NT2/D1 (cell line): ENCODE measurements around the gene QTRT2.

Source experiments
- DNase-seq: peaks from one replicate; pipeline ENCODE4 v3.0.0-alpha.2; 2011; ENCODE audit warnings: low read depth, low spot score
- H3K27me3 ChIP-seq: 2 replicates; pipeline ENCODE4 v1.6.0; 2011; ENCODE audit warnings: mild to moderate bottlenecking; ENCODE audit not compliant: insufficient read length, insufficient read depth
- H3K36me3 ChIP-seq: 2 replicates; pipeline ENCODE4 v1.6.1; 2011; ENCODE audit warnings: mild to moderate bottlenecking, low read length, mixed read lengths; ENCODE audit not compliant: insufficient read depth, insufficient read length
- H3K4me1 ChIP-seq: 2 replicates; pipeline ENCODE4 v1.5.1; 2011; ENCODE audit not compliant: insufficient read depth, insufficient read length
- H3K4me3 ChIP-seq: 2 replicates; pipeline ENCODE4 v1.5.1; 2011; ENCODE audit warnings: low read depth; ENCODE audit not compliant: insufficient read length
- H3K9ac ChIP-seq: 2 replicates; pipeline ENCODE4 v1.6.0; 2011; ENCODE audit warnings: low read depth; ENCODE audit not compliant: insufficient read length
- H3K9me3 ChIP-seq: 2 replicates; pipeline ENCODE4 v1.5.1; 2011; ENCODE audit warnings: mild to moderate bottlenecking, low read length; ENCODE audit not compliant: insufficient read depth
- SUZ12 ChIP-seq: IDR thresholded peaks from 2 replicates; pipeline ENCODE4 v1.6.1; 2011; ENCODE audit not compliant: insufficient read length, insufficient read depth; ENCODE audit errors: extremely low read depth
- YY1 ChIP-seq: IDR thresholded peaks from 2 replicates; pipeline ENCODE4 v1.6.1; 2011; ENCODE audit not compliant: insufficient read length, insufficient read depth
- ZNF274 ChIP-seq: IDR thresholded peaks from 2 replicates; pipeline ENCODE4 v1.6.1; 2011; ENCODE audit warnings: mild to moderate bottlenecking, low read depth, low read length

The QTRT2 gene

GRCh38 chr3:114026331-114026730 lies 30.2 kb upstream of the QTRT2 start:
- Histone ChIP-seq H3K27me3 (no peaks in the 10 kb centered on the region), H3K9ac (no peak overlapping the region), H3K36me3 (no peaks in the 10 kb centered on the region), H3K9me3 (no peaks in the 10 kb centered on the region), H3K4me1 (no peaks in the 10 kb centered on the region), H3K4me3 (no peak overlapping the region)
- no peak for TF ChIP-seq ZNF274
- TF ChIP-seq SUZ12 = no peak
- TF ChIP-seq YY1 = no peak
- DNase-seq = no peak

- H3K36me3 ChIP-seq = no peaks in the 10 kb centered on the region
- no peak overlapping the region for H3K9ac ChIP-seq
- no peaks in the 10 kb centered on the region for H3K4me1 ChIP-seq
- no peak overlapping the region for H3K4me3 ChIP-seq
- TF ChIP-seq ZNF274 (no peak), SUZ12 (no peak), YY1 (no peak)
- no peaks in the 10 kb centered on the region for H3K27me3 ChIP-seq
- DNase-seq = no peak
- H3K9me3 ChIP-seq = no peaks in the 10 kb centered on the region
These were observed 22.8 kb upstream of the QTRT2 start for GRCh38 chr3:114033721-114034120.

GRCh38 chr3:114034211-114034610 lies 22.3 kb upstream of the QTRT2 start:
- Histone ChIP-seq H3K9me3 (no peaks in the 10 kb centered on the region), H3K27me3 (no peaks in the 10 kb centered on the region), H3K4me1 (no peaks in the 10 kb centered on the region), H3K36me3 (no peaks in the 10 kb centered on the region), H3K4me3 (no peak overlapping the region), H3K9ac (no peak overlapping the region)
- DNase-seq = no peak
- TF ChIP-seq SUZ12 = no peak
- no peak for TF ChIP-seq ZNF274
- no peak for TF ChIP-seq YY1

- Histone ChIP-seq H3K4me3 (no peak overlapping the region), H3K4me1 (no peaks in the 10 kb centered on the region), H3K27me3 (no peaks in the 10 kb centered on the region), H3K9me3 (no peaks in the 10 kb centered on the region), H3K9ac (no peak overlapping the region), H3K36me3 (no peaks in the 10 kb centered on the region)
- no peak for TF ChIP-seq ZNF274
- no peak for TF ChIP-seq SUZ12
- TF ChIP-seq YY1 = no peak
- DNase-seq = no peak
These were observed 21.6 kb upstream of the QTRT2 start for GRCh38 chr3:114034787-114035545.

GRCh38 chr3:114035896-114036295 lies 20.6 kb upstream of the QTRT2 start:
- Histone ChIP-seq H3K36me3 (no peaks in the 10 kb centered on the region), H3K9ac (no peak overlapping the region), H3K4me3 (no peak overlapping the region), H3K27me3 (no peaks in the 10 kb centered on the region), H3K4me1 (no peaks in the 10 kb centered on the region), H3K9me3 (no peaks in the 10 kb centered on the region)
- DNase-seq = no peak
- TF ChIP-seq SUZ12 (no peak), YY1 (no peak), ZNF274 (no peak)

- H3K9ac ChIP-seq = no peak overlapping the region
- H3K4me1 ChIP-seq = no peaks in the 10 kb centered on the region
- no peaks in the 10 kb centered on the region for H3K27me3 ChIP-seq
- DNase-seq = no peak
- TF ChIP-seq YY1 (no peak), ZNF274 (no peak), SUZ12 (no peak)
- no peaks in the 10 kb centered on the region for H3K36me3 ChIP-seq
- H3K9me3 ChIP-seq = no peaks in the 10 kb centered on the region
- no peak overlapping the region for H3K4me3 ChIP-seq
These were observed 13.3 kb upstream of the QTRT2 start for GRCh38 chr3:114043205-114043604.

- DNase-seq = no peak
- no peaks in the 10 kb centered on the region for H3K4me1 ChIP-seq
- no peaks in the 10 kb centered on the region for H3K9me3 ChIP-seq
- no peak for TF ChIP-seq YY1
- no peak for TF ChIP-seq ZNF274
- no peak for TF ChIP-seq SUZ12
- H3K4me3 ChIP-seq = no peak overlapping the region
- H3K9ac ChIP-seq = no peak overlapping the region
- H3K36me3 ChIP-seq = peaks cover 3% of the 10 kb centered on the region
- H3K27me3 ChIP-seq = no peaks in the 10 kb centered on the region
These were observed 4.3 kb upstream of the QTRT2 start for GRCh38 chr3:114052216-114052615.

GRCh38 chr3:114057011-114057347 lies 442 bp downstream of the QTRT2 start:
- Histone ChIP-seq H3K4me3 (peak overlapping the region; percentile 94), H3K9me3 (no peaks in the 10 kb centered on the region), H3K27me3 (no peaks in the 10 kb centered on the region), H3K36me3 (peaks cover 41% of the 10 kb centered on the region), H3K9ac (peak overlapping the region; percentile 89), H3K4me1 (no peaks in the 10 kb centered on the region)
- DNase-seq = no peak
- TF ChIP-seq YY1 (no peak), ZNF274 (no peak), SUZ12 (no peak)
